DOHH2 (cell line): ENCODE data around the gene TREML4.
A peak's percentile ranks its signal among the peaks of the same experiment; 100 is the strongest.

Experiments
- H3F3A ChIP-seq: fragments of 200-600 bp; sonication (generic), shearing (Covaris generic); 2 replicates; pipeline ENCODE4 v1.6.0; 2016; ENCODE audit warnings: antibody characterized with exemption, mild to moderate bottlenecking; ENCODE audit not compliant: control insufficient read depth, insufficient read depth
- H3K27ac ChIP-seq: fragments of 200-600 bp; sonication (generic); 2 replicates; pipeline ENCODE4 v1.5.1; 2014; ENCODE audit warnings: low read depth, mild to moderate bottlenecking, low read length, moderate library complexity
- H3K27me3 ChIP-seq: fragments of 200-600 bp; sonication (generic); 2 replicates; pipeline ENCODE4 v1.6.1; 2014; ENCODE audit warnings: mild to moderate bottlenecking, low read length, mixed read lengths; ENCODE audit not compliant: control insufficient read depth
- H3K36me3 ChIP-seq: fragments of 200-600 bp; sonication (generic); 2 replicates; pipeline ENCODE4 v1.6.1; 2014; ENCODE audit warnings: mild to moderate bottlenecking, low read length, moderate library complexity, mixed read lengths; ENCODE audit not compliant: control insufficient read depth
- H3K4me1 ChIP-seq: fragments of 200-600 bp; sonication (generic); 2 replicates; pipeline ENCODE4 v1.6.1; 2014; ENCODE audit warnings: mild to moderate bottlenecking, low read length, mixed read lengths; ENCODE audit not compliant: control insufficient read depth
- H3K4me2 ChIP-seq: fragments of 200-600 bp; sonication (generic); 2 replicates; pipeline ENCODE4 v1.6.0; 2014; ENCODE audit warnings: mild to moderate bottlenecking, low read length, moderate library complexity
- H3K4me3 ChIP-seq: fragments of 200-600 bp; sonication (generic); 2 replicates; pipeline ENCODE4 v1.5.1; 2014; ENCODE audit warnings: mild to moderate bottlenecking, low read length, mixed read lengths
- H3K79me2 ChIP-seq: fragments of 200-600 bp; sonication (generic); 2 replicates; pipeline ENCODE4 v1.6.1; 2014; ENCODE audit warnings: mild to moderate bottlenecking, low read length, mixed read lengths; ENCODE audit not compliant: control insufficient read depth
- H3K9me2 ChIP-seq: fragments of 200-600 bp; sonication (generic); replicated peaks from 2 replicates; pipeline ENCODE4 v1.6.1; 2014; ENCODE audit warnings: mild to moderate bottlenecking, low read length, mixed read lengths; ENCODE audit not compliant: control insufficient read depth
- H3K9me3 ChIP-seq: fragments of 200-600 bp; sonication (generic); 2 replicates; pipeline ENCODE4 v1.6.1; 2014; ENCODE audit warnings: antibody characterized with exemption, low read length, mixed read lengths; ENCODE audit not compliant: control insufficient read depth, insufficient read depth
- H4K20me1 ChIP-seq: fragments of 200-600 bp; sonication (generic); 2 replicates; pipeline ENCODE4 v1.6.0; 2014; ENCODE audit warnings: low read depth, mild to moderate bottlenecking, antibody characterized with exemption, low read length, moderate library complexity; ENCODE audit not compliant: control insufficient read depth, insufficient read depth
- EZH2phosphoT487 ChIP-seq: fragments of 200-600 bp; sonication (generic); IDR thresholded peaks from 2 replicates; pipeline ENCODE4 v1.6.1; 2017; ENCODE audit warnings: borderline replicate concordance, mild to moderate bottlenecking, antibody characterized with exemption, low read length, moderate library complexity, mixed read lengths
- TF ChIP-seq, protein P1 (sequence below): fragments of 200-600 bp; sonication (generic); IDR thresholded peaks from one replicate; pipeline ENCODE4 v1.5.1; 2014; ENCODE audit warnings: antibody characterized with exemption, mild to moderate bottlenecking, low read depth, low read length; ENCODE audit not compliant: poor library complexity, severe bottlenecking

TREML4 gene

DNA sequence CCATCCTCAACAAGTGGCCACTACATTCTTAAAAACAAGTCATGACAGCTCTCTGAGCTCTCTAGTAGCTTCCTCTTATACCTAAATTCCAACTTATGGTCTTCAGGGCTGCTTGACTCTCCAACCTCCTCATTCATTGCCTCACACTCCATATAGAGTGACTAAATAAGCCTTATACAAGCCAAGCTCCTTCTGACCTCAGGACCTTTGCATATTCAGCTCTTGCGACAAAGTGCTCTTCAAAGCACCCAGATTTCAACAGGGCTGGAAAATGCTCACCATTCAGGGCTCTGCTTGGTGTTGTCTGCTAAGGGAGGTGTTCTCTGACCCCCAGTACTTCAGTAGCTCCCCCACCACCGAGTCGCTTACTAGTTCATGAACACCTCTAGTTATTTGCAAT lies 30.9 kb upstream of the TREML4 start:
- no peak overlapping the region for H3K4me2 ChIP-seq
- no peaks in the 10 kb centered on the region for H4K20me1 ChIP-seq

DNA sequence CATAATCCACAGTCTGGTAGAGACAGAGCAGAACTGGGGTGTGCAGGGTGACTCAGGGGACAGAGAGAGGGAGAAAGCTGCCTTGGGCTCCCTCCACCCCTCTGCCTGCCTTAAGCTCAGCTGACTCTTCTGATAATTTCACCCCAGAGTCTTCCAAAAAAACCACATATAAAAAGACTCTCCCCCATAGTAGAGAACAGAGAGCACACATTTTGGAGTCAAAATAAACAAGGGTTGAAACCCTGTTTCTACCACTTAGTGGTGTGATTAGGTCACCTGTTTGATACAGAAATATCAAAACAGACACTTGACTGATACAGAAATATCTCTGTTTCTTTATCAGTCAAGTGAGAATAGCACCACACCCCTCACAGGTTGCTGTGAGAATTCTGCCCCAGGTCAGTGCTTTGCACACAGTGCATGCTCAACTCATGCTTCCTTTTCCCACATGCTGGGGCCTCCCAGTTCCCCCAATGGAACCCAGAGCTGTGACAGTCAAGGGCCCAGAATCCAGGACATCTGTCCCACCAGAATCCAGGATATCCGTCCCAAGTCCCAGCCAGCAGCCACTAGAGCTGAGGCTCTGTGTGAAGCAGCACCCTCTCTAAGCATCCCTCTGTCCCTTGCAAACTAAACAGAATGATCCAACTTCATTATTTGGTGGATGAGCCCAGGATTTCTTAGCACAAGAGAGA lies 28.4 kb upstream of the TREML4 start:
- Histone ChIP-seq H3K9me2 (no peaks in the 10 kb centered on the region), H3K36me3 (no peaks in the 10 kb centered on the region), H3K4me2 (peak overlapping the region; percentile 84), H3K27me3 (no peaks in the 10 kb centered on the region), H3K9me3 (no peaks in the 10 kb centered on the region), H3K4me1 (peaks cover 43% of the 10 kb centered on the region), H3F3A (peaks cover 25% of the 10 kb centered on the region), H3K27ac (peak overlapping the region; percentile 92), H4K20me1 (no peaks in the 10 kb centered on the region), H3K4me3 (peak overlapping the region; percentile 54), H3K79me2 (no peaks in the 10 kb centered on the region)
- TF ChIP-seq EZH2phosphoT487 = no peak
- TF ChIP-seq, protein P1, sequence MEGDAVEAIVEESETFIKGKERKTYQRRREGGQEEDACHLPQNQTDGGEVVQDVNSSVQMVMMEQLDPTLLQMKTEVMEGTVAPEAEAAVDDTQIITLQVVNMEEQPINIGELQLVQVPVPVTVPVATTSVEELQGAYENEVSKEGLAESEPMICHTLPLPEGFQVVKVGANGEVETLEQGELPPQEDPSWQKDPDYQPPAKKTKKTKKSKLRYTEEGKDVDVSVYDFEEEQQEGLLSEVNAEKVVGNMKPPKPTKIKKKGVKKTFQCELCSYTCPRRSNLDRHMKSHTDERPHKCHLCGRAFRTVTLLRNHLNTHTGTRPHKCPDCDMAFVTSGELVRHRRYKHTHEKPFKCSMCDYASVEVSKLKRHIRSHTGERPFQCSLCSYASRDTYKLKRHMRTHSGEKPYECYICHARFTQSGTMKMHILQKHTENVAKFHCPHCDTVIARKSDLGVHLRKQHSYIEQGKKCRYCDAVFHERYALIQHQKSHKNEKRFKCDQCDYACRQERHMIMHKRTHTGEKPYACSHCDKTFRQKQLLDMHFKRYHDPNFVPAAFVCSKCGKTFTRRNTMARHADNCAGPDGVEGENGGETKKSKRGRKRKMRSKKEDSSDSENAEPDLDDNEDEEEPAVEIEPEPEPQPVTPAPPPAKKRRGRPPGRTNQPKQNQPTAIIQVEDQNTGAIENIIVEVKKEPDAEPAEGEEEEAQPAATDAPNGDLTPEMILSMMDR = no peak

More for the DNA sequence above, 30.9 kb upstream of the TREML4 start:
- no peak overlapping the region for H3K4me3 ChIP-seq
- no peaks in the 10 kb centered on the region for H3K9me3 ChIP-seq
- H3F3A ChIP-seq = peaks cover 23% of the 10 kb centered on the region
- no peaks in the 10 kb centered on the region for H3K36me3 ChIP-seq
- no peaks in the 10 kb centered on the region for H3K9me2 ChIP-seq
- H3K27ac ChIP-seq = no peak overlapping the region
- TF ChIP-seq, protein P1 = no peak
- TF ChIP-seq EZH2phosphoT487 = no peak
- no peaks in the 10 kb centered on the region for H3K79me2 ChIP-seq
- H3K4me1 ChIP-seq = peaks cover 34% of the 10 kb centered on the region
- no peaks in the 10 kb centered on the region for H3K27me3 ChIP-seq

DNA sequence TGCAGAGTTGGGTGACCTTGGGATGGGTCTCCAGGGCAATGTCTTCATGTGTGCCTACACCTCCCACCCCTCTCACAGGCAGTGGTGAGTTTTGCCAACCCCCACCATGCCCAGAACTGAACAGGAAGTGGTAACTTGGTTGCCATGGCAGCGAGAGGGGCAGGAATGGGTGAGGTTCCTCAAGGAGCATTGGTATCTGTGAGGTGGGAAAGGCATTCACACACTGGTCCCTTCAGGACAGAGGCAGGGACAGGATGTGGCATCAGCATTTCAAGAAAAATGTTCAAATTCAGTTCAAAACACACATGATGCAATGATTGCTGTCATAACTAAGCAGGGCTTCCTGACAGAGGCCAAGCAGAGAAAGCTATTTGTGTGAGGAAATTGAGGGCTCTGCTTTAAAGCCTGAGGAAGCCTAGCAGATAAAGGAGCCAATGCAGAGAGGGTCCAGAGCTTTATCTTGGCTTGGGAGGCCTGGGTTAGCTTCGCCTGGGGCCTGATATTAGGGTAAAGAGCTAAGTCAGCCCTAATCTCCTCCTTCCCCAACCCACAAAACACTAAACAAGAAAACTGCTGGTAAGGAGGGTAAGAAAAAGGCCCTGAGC lies 27.8 kb upstream of the TREML4 start:
- TF ChIP-seq EZH2phosphoT487 = no peak
- TF ChIP-seq, protein P1 = no peak
- Histone ChIP-seq H3K79me2 (no peaks in the 10 kb centered on the region), H3K36me3 (no peaks in the 10 kb centered on the region), H3K4me2 (peak overlapping the region; percentile 84), H3F3A (peaks cover 25% of the 10 kb centered on the region), H3K4me1 (peaks cover 43% of the 10 kb centered on the region), H3K27ac (peak overlapping the region; percentile 92), H3K4me3 (peak overlapping the region; percentile 54), H3K27me3 (no peaks in the 10 kb centered on the region), H3K9me2 (no peaks in the 10 kb centered on the region), H4K20me1 (no peaks in the 10 kb centered on the region), H3K9me3 (no peaks in the 10 kb centered on the region)
